PC-9 (cell line): ENCODE results near the gene FERMT1. TPM values are rescaled to one million over a fixed set of nuclear protein-coding genes. Genes with fewer than 3 reads are reported as not detected.

Source experiments
- Bru-seq: library from RNA; stranded (reverse); fragments of 400-500 nt; gene quantifications from one replicate; lab custom pipeline; 2021; lab: Mats Ljungman, UMichigan
- BruChase-seq, 2 experiments: library from RNA; stranded (reverse); fragments of 400-500 nt; gene quantifications; one replicate each; lab custom pipeline; 2021; lab: Mats Ljungman, UMichigan
- BruUV-seq: library from RNA; stranded (reverse); fragments of 400-500 nt; replicated peaks from 2 replicates; lab custom pipeline; 2021; lab: Mats Ljungman, UMichigan
- CTCF ChIA-PET: fragments of 300-600 bp; sonication (Branson Sonifier 250); formaldehyde crosslinking; loops from one replicate; lab custom pipeline; 2022; ENCODE audit warnings: antibody characterized with exemption; lab: Charles Lee
- POLR2A ChIA-PET: fragments of 300-600 bp; sonication (Branson Sonifier 250); formaldehyde crosslinking; loops from one replicate; lab custom pipeline; 2022; ENCODE audit warnings: antibody characterized with exemption; ENCODE audit not compliant: unreplicated experiment; lab: Charles Lee
- DNase-seq, 2 experiments: peaks; one replicate each; pipeline versions ENCODE4 v3.0.0 to v3.0.0-alpha.2; 2015 to 2022; ENCODE audit warnings: mixed read lengths in 1 of 2
- H2AFZ ChIP-seq: fragments of 200-600 bp; sonication (generic); 2 replicates; pipeline ENCODE4 v1.8.1; 2017; ENCODE audit warnings: antibody characterized with exemption
- H3F3A ChIP-seq: fragments of 200-600 bp; sonication (generic); 2 replicates; pipeline ENCODE4 v1.8.1; 2017; ENCODE audit warnings: antibody characterized with exemption, mild to moderate bottlenecking, low read depth; ENCODE audit not compliant: insufficient read depth
- H3K27ac ChIP-seq: fragments of 200-600 bp; sonication (generic); 2 replicates; pipeline ENCODE4 v1.6.1; 2016; ENCODE audit warnings: mixed run types
- H3K27me3 ChIP-seq: fragments of 200-600 bp; sonication (generic); 2 replicates; pipeline ENCODE4 v1.6.1; 2016; ENCODE audit warnings: low read depth, mixed run types; ENCODE audit not compliant: insufficient read depth
- H3K36me3 ChIP-seq: fragments of 200-600 bp; sonication (generic); 2 replicates; pipeline ENCODE4 v1.6.1; 2016; ENCODE audit warnings: low read depth, mixed run types
- H3K4me1 ChIP-seq: fragments of 200-600 bp; sonication (generic); replicated peaks from 2 replicates; pipeline ENCODE4 v1.6.1; 2016; ENCODE audit warnings: mixed run types; ENCODE audit not compliant: insufficient read depth
- H3K4me2 ChIP-seq: fragments of 200-600 bp; sonication (generic); 2 replicates; pipeline ENCODE4 v1.6.1; 2017; ENCODE audit warnings: mixed run types
- H3K4me3 ChIP-seq: fragments of 200-600 bp; sonication (generic); 2 replicates; pipeline ENCODE4 v1.6.1; 2016; ENCODE audit warnings: mixed run types
- H3K79me2 ChIP-seq: fragments of 200-600 bp; sonication (generic); 2 replicates; pipeline ENCODE4 v1.6.1; 2017; ENCODE audit warnings: low read depth, mixed run types
- H3K9me2 ChIP-seq: fragments of 200-600 bp; sonication (generic); 2 replicates; pipeline ENCODE4 v1.8.1; 2017; ENCODE audit warnings: mild to moderate bottlenecking; ENCODE audit not compliant: insufficient read depth
- H3K9me3 ChIP-seq: fragments of 200-600 bp; sonication (generic); 2 replicates; pipeline ENCODE4 v1.8.1; 2016; ENCODE audit warnings: low read depth; ENCODE audit not compliant: insufficient read depth
- H4K20me1 ChIP-seq: fragments of 200-600 bp; sonication (generic); 2 replicates; pipeline ENCODE4 v1.8.1; 2017; ENCODE audit not compliant: insufficient read depth
- CTCF ChIP-seq: fragments of 200-600 bp; sonication (generic); conservative IDR thresholded peaks from 2 replicates; pipeline ENCODE4 v1.6.1; 2017; ENCODE audit warnings: mixed run types, antibody characterized with exemption, mild to moderate bottlenecking, moderate library complexity
- EZH2 ChIP-seq: fragments of 200-600 bp; sonication (generic); IDR thresholded peaks from 2 replicates; pipeline ENCODE4 v1.8.0; 2017; ENCODE audit warnings: antibody characterized with exemption, low read depth
- intact Hi-C: fragments of 100-400 bp; cut with micrococcal nuclease; formaldehyde crosslinking; loops from one replicate; pipeline ENCODE4 v1.10.0; 2022; ENCODE audit not compliant: unreplicated experiment
- long read RNA-seq: library from polyadenylated mRNA; stranded (forward); transcript quantifications from one replicate; pipeline ENCODE4 v2.0.0, GENCODE V29; 2022
- total RNA-seq: library from RNA; stranded (reverse); gene quantifications from 2 replicates; pipeline ENCODE4 v1.2.3, GENCODE V29; 2021

FERMT1 gene, protein sequence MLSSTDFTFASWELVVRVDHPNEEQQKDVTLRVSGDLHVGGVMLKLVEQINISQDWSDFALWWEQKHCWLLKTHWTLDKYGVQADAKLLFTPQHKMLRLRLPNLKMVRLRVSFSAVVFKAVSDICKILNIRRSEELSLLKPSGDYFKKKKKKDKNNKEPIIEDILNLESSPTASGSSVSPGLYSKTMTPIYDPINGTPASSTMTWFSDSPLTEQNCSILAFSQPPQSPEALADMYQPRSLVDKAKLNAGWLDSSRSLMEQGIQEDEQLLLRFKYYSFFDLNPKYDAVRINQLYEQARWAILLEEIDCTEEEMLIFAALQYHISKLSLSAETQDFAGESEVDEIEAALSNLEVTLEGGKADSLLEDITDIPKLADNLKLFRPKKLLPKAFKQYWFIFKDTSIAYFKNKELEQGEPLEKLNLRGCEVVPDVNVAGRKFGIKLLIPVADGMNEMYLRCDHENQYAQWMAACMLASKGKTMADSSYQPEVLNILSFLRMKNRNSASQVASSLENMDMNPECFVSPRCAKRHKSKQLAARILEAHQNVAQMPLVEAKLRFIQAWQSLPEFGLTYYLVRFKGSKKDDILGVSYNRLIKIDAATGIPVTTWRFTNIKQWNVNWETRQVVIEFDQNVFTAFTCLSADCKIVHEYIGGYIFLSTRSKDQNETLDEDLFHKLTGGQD
- total RNA-seq (18.2 and 20.6 TPM in 2 replicates), Bru-seq, nascent RNA (percentile 62 among the genes with signal in this experiment), BruChase-seq, experiment 1, labeled RNA remaining after a 2-hour chase (percentile 47 among the genes with signal in this experiment), BruChase-seq, experiment 2, labeled RNA remaining after a 6-hour chase (percentile 65 among the genes with signal in this experiment)
- long read RNA-seq, partial matches to known transcripts: 0 of 3 reads
- long read RNA-seq, other reads (novel, unspliced or antisense): 3 of 3 reads

DNA sequence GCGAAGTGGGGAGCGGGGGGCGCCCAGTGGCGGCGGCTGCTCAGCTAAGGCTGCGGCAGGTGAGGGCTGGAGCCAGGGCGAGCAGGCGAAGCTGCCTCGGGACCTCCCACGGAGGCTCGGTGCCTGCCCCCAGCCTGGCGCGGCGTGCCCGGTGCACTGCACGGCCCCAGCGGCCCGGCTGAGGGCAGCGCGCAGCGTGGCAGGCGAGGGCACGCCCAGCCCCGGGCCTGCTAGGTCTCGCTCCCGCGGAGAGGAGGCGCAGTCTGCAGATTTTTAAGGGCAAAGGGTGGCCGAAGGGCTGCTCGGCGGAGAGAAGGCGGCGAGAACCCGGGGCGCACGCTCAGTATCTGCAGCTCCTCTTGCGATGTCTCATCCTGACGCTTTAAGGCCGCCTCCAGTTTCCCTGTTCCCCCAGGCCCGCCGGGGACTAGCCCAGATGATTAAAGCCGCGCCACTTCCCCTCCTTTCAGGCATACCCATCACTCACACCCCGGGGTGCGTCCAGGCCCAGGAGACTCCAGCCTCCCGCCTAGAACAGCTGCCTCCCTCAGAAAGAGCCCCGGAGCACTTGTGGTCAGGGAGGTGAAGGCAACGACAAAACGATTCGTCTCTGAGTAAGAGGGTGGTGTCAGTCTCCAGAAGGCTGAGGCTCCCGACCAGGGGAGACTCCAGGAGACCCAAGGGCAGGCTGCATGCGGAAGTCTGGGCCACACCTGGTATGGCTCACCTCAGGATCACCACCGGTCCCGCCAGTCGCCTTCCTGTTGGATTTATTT is at the start of gene FERMT1:
Gene FERMT1, minus strand, starts transcription at position 158 of the 776 bp plus-strand sequence. CDS start 3,476 bp downstream, outside the sequence.
- H3K4me1 ChIP-seq: peaks cover 34% of the 10 kb centered on the region
- H3K36me3 ChIP-seq: peaks cover 19% of the 10 kb centered on the region
- H2AFZ ChIP-seq: peak within 1 kb of the TSS; percentile 82
- peaks cover 30% of the 10 kb centered on the region for H3K79me2 ChIP-seq
- intact Hi-C loops: no loop called here
- BruUV-seq: TSS peak; percentile 93
- ChIA-PET CTCF (interaction anchor here (0.6 kb wide), 1 partner anchor 49 kb away, joined by 6 read pairs; no protein-coding TSS in a partner anchor), POLR2A (no interaction called here)
- peak within 1 kb of the TSS; percentile 86 for H3K27ac ChIP-seq
- no peaks in the 10 kb centered on the region for H4K20me1 ChIP-seq
- TF ChIP-seq CTCF (no peak; the same call in 1 of the 2 replicates), EZH2 (no peak)
- H3K4me3 ChIP-seq: peak within 1 kb of the TSS; percentile 84
- H3K27me3 ChIP-seq: no peaks in the 10 kb centered on the region
- H3K4me2 ChIP-seq: peak within 1 kb of the TSS; percentile 91
- no peaks in the 10 kb centered on the region for H3K9me3 ChIP-seq
- peaks cover 48% of the 10 kb centered on the region for H3F3A ChIP-seq
- H3K9me2 ChIP-seq: no peaks in the 10 kb centered on the region
- DNase-seq: peak; percentile 77 to 91

DNA sequence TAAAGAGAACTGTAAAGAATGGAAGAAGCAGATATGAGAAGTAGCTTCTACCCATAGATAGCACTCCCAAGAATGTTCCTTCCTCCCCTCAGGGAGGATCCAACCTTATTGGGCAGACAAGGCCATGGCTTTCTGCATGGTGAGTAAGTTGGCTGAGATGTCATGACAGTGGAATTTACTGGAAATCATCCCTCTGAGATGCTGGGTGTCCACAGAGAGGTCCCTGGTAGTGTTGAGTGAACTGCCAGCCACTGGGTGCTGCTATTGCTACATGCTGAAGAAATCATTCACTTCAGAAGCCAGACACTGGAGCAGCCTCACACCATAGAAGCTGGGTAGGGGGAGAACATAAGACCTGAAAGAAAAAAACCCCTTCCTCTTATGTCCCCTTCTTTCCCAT is 46.4 kb upstream of the FERMT1 start:
- no peaks in the 10 kb centered on the region for H3K36me3 ChIP-seq
- BruUV-seq: no TSS peak
- H3K9me3 ChIP-seq: no peaks in the 10 kb centered on the region
- no peak overlapping the region for H3K27ac ChIP-seq
- H3K79me2 ChIP-seq: no peaks in the 10 kb centered on the region
- no peak overlapping the region for H3K4me2 ChIP-seq
- no peak overlapping the region for H3K4me3 ChIP-seq
- CTCF ChIA-PET: no interaction called here
- H3K27me3 ChIP-seq: no peaks in the 10 kb centered on the region; the same call in 1 of the 2 replicates
- no peak for DNase-seq
- H3K9me2 ChIP-seq: no peaks in the 10 kb centered on the region
- 0 out of 2 replicates have a peak, but pooled peaks have one; percentile 20 for TF ChIP-seq CTCF
- no peak for TF ChIP-seq EZH2
- POLR2A ChIA-PET: no interaction called here
- no peaks in the 10 kb centered on the region for H4K20me1 ChIP-seq
- intact Hi-C loops: no loop called here
- peaks cover 14% of the 10 kb centered on the region for H3K4me1 ChIP-seq
- no peak overlapping the region for H2AFZ ChIP-seq
- peaks cover 9% of the 10 kb centered on the region; the same call in 1 of the 2 replicates for H3F3A ChIP-seq
